Stimulated activated CD4-positive, alpha-beta T cell treated with anti-CD3 and anti-CD28 coated beads, Interleukin-1b, Interleukin-23, amount 100 ng/mL, for 1 hour (primary cell): ENCODE results near the gene TBC1D22A.

Experiments used
- DNase-seq, 2 donors: peaks; one replicate each; pipeline ENCODE4 v3.0.0-alpha.2; 2020; ENCODE audit warnings: low read depth in 2 of 2

The TBC1D22A gene

GRCh38 chr22:46884365-46884764 lies 121.9 kb downstream of the TBC1D22A start:
- DNase-seq, result no peak

GRCh38 chr22:46887978-46888377 lies 125.5 kb downstream of the TBC1D22A start:
- DNase-seq, result no peak

- DNase-seq, result no peak
Observed at GRCh38 chr22:46890819-46891218, 128.4 kb downstream of the TBC1D22A start.

- DNase-seq, result no peak
Observed at GRCh38 chr22:46891382-46891951, 129.0 kb downstream of the TBC1D22A start.

GRCh38 chr22:46892866-46893265 lies 130.4 kb downstream of the TBC1D22A start:
- DNase-seq, result no peak

- no peak for DNase-seq
Observed at GRCh38 chr22:46893281-46894020, 131.0 kb downstream of the TBC1D22A start.

GRCh38 chr22:46894081-46894671 lies 131.7 kb downstream of the TBC1D22A start:
- no peak for DNase-seq

GRCh38 chr22:46894851-46895640 lies 132.6 kb downstream of the TBC1D22A start:
- DNase-seq, result no peak

GRCh38 chr22:46895753-46896152 lies 133.3 kb downstream of the TBC1D22A start:
- no peak for DNase-seq

- no peak for DNase-seq
Observed at GRCh38 chr22:46896166-46896565, 133.7 kb downstream of the TBC1D22A start.

- no peak for DNase-seq
Observed at GRCh38 chr22:46896568-46897245, 134.3 kb downstream of the TBC1D22A start.

- DNase-seq, result no peak
Observed at GRCh38 chr22:46897246-46897623, 134.8 kb downstream of the TBC1D22A start.

- DNase-seq, result no peak
Observed at GRCh38 chr22:46900549-46900948, 138.1 kb downstream of the TBC1D22A start.

GRCh38 chr22:46902436-46902835 lies 140.0 kb downstream of the TBC1D22A start:
- DNase-seq, result no peak

- DNase-seq, result no peak
Observed at GRCh38 chr22:46902998-46903916, 140.8 kb downstream of the TBC1D22A start.

GRCh38 chr22:46905415-46905814 lies 143.0 kb downstream of the TBC1D22A start:
- DNase-seq, result no peak

- no peak for DNase-seq
Observed at GRCh38 chr22:46905834-46906233, 143.4 kb downstream of the TBC1D22A start.

- no peak for DNase-seq
Observed at GRCh38 chr22:46906326-46907045, 144.0 kb downstream of the TBC1D22A start.

GRCh38 chr22:46907241-46908215 lies 145.1 kb downstream of the TBC1D22A start:
- DNase-seq, result no peak
